Dermis blood vessel endothelial cell (primary cell): ENCODE data around the gene MOV10L1. TPM values are rescaled to one million over a fixed set of nuclear protein-coding genes. Genes with fewer than 3 reads are reported as not detected.

Experiments used
- DNase-seq: peaks from one replicate; pipeline ENCODE4 v3.0.0; 2010
- total RNA-seq: library from RNA; depleted of rRNA; stranded (reverse); fragments of >200 nt; gene quantifications from 2 replicates; pipeline ENCODE4 v1.2.3, GENCODE V29; 2014

MOV10L1 gene
- total RNA-seq, result 19.4 and 35.1 TPM in 2 replicates

DNA sequence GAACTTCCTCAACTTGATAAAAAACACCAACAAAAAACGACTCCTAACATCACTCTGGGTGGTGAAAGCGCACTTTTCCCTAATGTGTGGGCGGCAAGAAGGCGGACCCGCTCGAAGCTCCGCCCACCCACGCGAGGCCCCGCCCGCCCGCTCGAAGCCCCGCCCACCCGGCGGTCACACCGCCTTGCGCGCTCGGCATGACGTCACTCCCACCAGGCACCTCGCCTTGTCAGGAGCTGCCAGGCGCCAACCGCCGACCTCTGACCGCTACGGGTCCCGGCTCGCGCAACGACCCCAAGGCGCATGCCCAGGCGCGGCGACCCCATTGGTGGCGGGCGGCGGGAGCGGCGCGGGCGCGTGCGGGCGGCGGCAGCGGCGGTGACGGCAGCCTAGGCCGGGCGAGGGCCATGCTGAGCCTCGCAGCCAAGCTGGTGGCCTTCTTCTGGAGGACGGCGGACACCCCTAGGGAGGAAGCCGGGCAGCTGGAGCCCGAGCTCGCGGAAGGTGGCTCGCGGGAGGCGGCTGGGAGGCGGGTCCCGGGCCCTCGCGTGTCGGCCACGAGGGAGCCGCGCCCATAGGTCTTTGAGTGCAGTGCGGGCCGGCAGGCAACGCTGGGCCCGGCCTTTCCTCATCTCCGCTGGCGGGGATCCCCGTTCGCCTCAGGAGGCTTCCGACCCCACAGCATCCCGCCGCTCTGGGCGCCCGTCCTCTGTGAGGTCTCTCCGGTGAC is at the start of gene MOV10L1:
Gene MOV10L1, plus strand, starts transcription at position 325 of the 730 bp plus-strand sequence. Its CDS starts 83 bp downstream, at position 408.
- peak; percentile 52 for DNase-seq

DNA sequence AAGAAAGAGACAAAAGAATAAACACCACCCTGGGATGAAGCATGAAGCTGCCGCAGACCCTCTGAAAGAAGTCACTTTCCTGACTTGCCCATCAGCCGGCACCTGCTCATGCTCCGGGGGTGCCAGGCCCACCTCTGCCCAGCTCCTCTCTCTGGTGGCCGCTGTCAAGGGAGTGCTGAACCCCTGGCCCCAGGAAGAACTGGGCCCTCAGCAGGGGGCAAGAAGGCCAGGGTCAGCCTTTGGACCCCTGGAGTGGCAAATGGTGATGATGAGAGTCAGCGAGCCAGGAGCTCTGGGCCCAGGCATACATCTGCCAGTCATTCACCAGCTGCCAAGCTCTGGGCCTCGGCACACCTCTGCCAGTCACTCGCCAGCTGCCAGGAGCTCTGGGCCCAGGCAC is 49.1 kb upstream of the MOV10L1 start:
- DNase-seq, result no peak

GRCh38 chr22:50041361-50042065 is 48.3 kb upstream of the MOV10L1 start:
- DNase-seq, result no peak

DNA sequence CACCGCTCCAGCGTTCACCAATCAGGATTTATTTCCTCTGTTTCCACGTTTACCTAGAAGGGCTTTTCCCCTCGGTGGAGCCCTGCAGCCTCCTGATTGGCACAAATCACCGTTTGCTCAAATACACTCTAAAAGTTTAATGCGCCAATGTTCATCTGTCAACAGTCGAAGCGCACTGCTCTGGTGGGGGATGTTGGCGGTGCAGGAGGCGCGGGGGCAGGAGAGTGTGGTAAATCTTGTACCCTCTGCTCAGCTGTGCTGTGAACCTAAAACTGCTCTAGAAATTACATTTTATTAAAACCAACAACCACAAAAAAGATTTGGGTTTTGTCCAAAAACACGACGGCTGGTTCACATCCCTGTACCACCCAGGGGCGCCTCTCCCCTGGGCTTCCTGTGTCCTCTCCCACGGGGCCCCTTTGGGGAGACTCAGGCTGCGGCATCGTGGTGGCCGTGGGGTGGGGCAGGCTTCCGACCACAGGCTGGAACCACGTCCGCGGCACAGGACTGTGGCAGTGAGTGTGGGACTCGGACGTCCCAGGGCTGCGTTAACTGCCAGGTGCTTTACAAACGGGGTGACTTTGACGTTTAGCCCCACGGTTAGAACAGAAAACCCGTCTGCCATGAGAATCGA is 45.2 kb upstream of the MOV10L1 start:
- DNase-seq, result no peak

GRCh38 chr22:50045211-50046018 is 44.4 kb upstream of the MOV10L1 start:
- DNase-seq, result no peak

- DNase-seq, result no peak
Observed at GRCh38 chr22:50046019-50046415, 43.8 kb upstream of the MOV10L1 start.

GRCh38 chr22:50046481-50047245 is 43.1 kb upstream of the MOV10L1 start:
- no peak for DNase-seq

DNA sequence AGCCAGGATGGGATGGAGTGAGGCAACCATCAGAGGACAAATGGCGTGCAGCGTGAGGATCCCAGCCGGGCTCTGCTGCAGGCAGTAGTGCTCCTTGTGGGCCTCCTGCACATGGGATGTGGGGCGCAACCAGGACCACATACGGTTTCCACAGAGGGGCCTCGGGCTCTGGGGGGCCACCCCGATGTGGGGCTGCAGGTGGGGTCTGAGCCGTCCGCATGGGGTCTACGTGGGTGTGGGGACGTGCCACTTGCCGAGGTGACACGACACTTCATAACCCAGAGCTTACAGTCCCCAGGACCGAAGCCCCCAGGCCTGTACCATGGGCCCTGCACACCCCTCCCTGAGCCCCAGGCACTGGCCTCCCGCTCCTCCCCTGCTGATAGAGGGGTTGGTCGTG is 42.5 kb upstream of the MOV10L1 start:
- DNase-seq, result no peak

GRCh38 chr22:50048061-50048765 is 41.6 kb upstream of the MOV10L1 start:
- DNase-seq, result no peak

DNA sequence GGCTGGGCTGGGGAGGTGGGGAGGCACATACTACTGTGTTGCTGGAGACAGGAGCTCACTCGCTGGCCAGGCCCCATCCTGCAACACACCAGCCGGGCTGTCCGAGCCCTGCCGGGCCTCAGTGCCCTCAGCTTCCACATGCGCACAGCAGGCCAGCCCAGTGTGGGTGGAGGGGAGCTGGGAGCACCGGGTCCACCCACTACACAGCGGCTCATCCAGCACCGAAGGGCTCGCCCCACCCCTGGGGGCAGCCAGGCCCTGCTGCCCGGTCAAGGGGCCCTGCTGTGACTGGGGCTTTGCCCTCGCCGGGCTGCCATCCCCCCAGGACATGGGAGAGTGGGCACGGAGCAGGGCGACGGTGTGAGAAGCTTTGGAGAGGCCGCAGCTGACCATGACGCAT is 41.0 kb upstream of the MOV10L1 start:
- no peak for DNase-seq

DNA sequence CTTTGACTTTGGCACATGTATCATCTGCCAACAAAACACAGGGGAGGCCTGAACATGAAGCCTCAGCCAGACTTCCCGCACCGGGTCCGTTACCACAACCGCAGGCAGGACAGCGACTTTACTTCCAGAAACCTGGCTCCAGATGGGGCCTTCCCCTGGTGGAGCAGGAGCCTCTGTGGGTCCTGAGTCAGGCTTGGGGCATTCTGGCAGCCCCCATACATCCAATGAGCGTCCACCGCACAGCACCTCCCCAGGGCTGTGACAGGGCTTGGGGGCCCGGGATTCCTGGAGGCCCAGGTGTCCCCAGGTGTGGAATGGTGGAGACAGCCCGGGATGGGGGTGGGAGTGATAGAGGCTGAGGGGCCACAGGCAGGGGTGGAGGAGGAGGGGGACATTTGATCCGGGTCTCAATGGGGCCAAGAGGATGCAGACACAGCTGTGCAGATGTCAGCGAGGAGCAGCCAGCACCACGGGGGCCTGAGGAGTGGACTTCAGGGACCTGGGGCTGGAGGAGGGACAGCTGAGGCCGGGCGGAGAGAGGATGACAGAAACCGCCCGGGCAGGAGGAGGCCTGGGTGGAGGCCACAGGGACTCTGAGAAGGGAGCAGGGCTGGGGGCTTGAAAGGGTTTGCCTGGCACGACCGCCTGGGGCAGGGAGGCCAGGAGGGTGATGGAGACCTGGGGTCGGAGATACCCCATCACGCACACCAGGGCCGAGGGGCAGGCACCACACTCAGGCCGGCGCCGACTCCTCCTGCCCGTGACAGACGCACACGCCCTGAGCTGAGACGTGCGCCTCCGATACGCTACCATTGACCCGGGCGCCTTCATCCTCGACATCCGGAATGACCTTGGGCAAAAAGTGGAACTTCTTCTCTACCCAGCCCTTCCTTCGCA is 40.3 kb upstream of the MOV10L1 start:
- DNase-seq, result no peak

DNA sequence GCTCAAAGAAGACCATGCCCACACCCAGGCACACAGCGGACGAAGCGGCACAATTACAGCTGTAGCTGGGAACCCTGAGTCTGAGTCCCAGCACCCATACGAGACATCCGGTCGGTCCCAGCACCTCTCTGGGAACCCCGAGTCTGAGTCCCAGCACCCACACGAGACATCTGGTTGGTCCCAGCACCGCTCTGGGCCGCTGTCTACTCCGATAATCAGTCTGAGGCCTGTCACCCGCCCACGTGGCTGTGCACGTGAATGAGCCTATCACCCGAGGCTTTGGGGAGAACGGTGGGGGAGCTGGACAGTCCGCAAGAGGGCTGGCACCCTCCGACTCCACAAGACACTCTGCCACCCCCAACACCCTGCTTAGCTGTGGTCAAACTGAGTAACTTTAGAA is 37.9 kb upstream of the MOV10L1 start:
- DNase-seq, result no peak

DNA sequence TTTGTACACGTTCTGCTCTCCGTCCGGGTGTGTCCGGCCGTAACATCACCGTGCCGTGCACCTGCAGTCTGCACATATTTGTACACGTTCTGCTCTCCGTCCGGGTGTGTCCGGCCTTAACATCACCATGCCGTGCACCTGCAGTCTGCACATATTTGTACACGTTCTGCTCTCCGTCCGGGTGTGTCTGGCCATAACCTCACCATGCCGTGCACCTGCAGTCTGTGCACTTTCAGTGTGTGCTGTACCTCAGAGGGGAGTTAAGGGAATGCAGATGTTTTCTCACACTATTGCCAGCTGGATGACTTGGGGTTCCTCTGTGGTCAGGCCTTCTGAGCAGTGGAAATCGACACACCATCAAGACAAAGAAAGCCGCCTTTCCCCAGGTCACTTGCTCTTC is 35.9 kb upstream of the MOV10L1 start:
- no peak for DNase-seq

GRCh38 chr22:50056214-50056972 is 33.4 kb upstream of the MOV10L1 start:
- DNase-seq, result no peak

- DNase-seq, result no peak
Observed at GRCh38 chr22:50057278-50058060, 32.3 kb upstream of the MOV10L1 start.

- no peak for DNase-seq
Observed at GRCh38 chr22:50058061-50058905, 31.5 kb upstream of the MOV10L1 start, which contains the start of gene TTLL8. TSS of gene TTLL8 (minus strand) at chr22:50058298.
